EL (cell line): Measurements from ENCODE around the gene NFX1.
"Not testable (repeated sequence)": the region's sequence is repeated elsewhere in the genome, so short reads cannot be mapped to it uniquely, and the experiment has no call there.

ENCODE experiments used
- DNase-seq: peaks from one replicate; pipeline ENCODE4 v3.0.0-alpha.2; 2016

The NFX1 gene

GRCh38 chr9:33366979-33367480 lies 76.7 kb downstream of the NFX1 start:
- no peak for DNase-seq

- DNase-seq, result no peak
Measured at GRCh38 chr9:33372900-33373299, 82.6 kb downstream of the NFX1 start.

GRCh38 chr9:33374190-33374589 lies 83.9 kb downstream of the NFX1 start:
- no peak for DNase-seq

GRCh38 chr9:33374634-33375237 lies 84.4 kb downstream of the NFX1 start:
- DNase-seq, result peak; percentile 76

- DNase-seq, result no peak
Measured at GRCh38 chr9:33375238-33375840, 85.0 kb downstream of the NFX1 start.

- DNase-seq, result no peak
Measured at GRCh38 chr9:33375841-33376321, 85.6 kb downstream of the NFX1 start.

- no peak for DNase-seq
Measured at GRCh38 chr9:33377089-33377715, 86.9 kb downstream of the NFX1 start.

- no peak for DNase-seq
Measured at GRCh38 chr9:33378121-33378795, 87.9 kb downstream of the NFX1 start.

GRCh38 chr9:33379666-33380389 lies 89.5 kb downstream of the NFX1 start:
- no peak for DNase-seq

GRCh38 chr9:33380390-33381094 lies 90.2 kb downstream of the NFX1 start:
- no peak for DNase-seq

GRCh38 chr9:33381231-33381791 lies 91.0 kb downstream of the NFX1 start:
- DNase-seq, result peak; percentile 22

- DNase-seq, result peak; percentile 25
Measured at GRCh38 chr9:33382397-33382796, 92.1 kb downstream of the NFX1 start.

- DNase-seq, result not testable (repeated sequence)
Measured at GRCh38 chr9:33383396-33383795, 93.1 kb downstream of the NFX1 start.

- not testable (repeated sequence) for DNase-seq
Measured at GRCh38 chr9:33385536-33385935, 95.2 kb downstream of the NFX1 start.

- not testable (repeated sequence) for DNase-seq
Measured at GRCh38 chr9:33385979-33386640, 95.8 kb downstream of the NFX1 start.

- DNase-seq, result not testable (repeated sequence)
Measured at GRCh38 chr9:33386641-33386996, 96.3 kb downstream of the NFX1 start.

- DNase-seq, result not testable (repeated sequence)
Measured at GRCh38 chr9:33386998-33387397, 96.7 kb downstream of the NFX1 start.

- DNase-seq, result no peak
Measured at GRCh38 chr9:33388110-33388994, 98.0 kb downstream of the NFX1 start.

- peak; percentile 91 for DNase-seq
Measured at GRCh38 chr9:33391111-33391771, 100.9 kb downstream of the NFX1 start.

- not testable (repeated sequence) for DNase-seq
Measured at GRCh38 chr9:33392591-33393021, 102.3 kb downstream of the NFX1 start.
